H9 (cell line): Measurements from ENCODE around the gene PCF11. TPM values are rescaled to one million over a fixed set of nuclear protein-coding genes. Genes with fewer than 3 reads are reported as not detected.

Experiments
- DNase-seq: peaks from one replicate; pipeline ENCODE4 v3.0.0-alpha.2; 2017
- H2AFZ ChIP-seq: one replicate; pipeline ENCODE4 v1.6.1; 2013; ENCODE audit warnings: mild to moderate bottlenecking, low read length, control low read depth, moderate library complexity
- H2AK5ac ChIP-seq: 2 replicates; pipeline ENCODE4 v1.6.1; 2013; ENCODE audit warnings: low read length, control low read depth, mixed read lengths; ENCODE audit not compliant: insufficient read length
- H2BK120ac ChIP-seq: one replicate; pipeline ENCODE4 v1.6.1; 2013; ENCODE audit warnings: low read depth, mild to moderate bottlenecking, low read length, control low read depth, inconsistent platforms; ENCODE audit not compliant: poor library complexity, severe bottlenecking
- H2BK12ac ChIP-seq: 2 replicates; pipeline ENCODE4 v1.6.1; 2013; ENCODE audit warnings: low read length, control low read depth, mixed read lengths, low read depth; ENCODE audit not compliant: insufficient read length
- H2BK15ac ChIP-seq: 2 replicates; pipeline ENCODE4 v1.6.1; 2013; ENCODE audit warnings: low read depth, low read length, control low read depth
- H2BK20ac ChIP-seq: one replicate; pipeline ENCODE4 v1.6.1; 2013; ENCODE audit warnings: low read depth, mild to moderate bottlenecking, low read length, control low read depth, inconsistent platforms; ENCODE audit not compliant: poor library complexity, severe bottlenecking
- H2BK5ac ChIP-seq: 2 replicates; pipeline ENCODE4 v1.6.1; 2013; ENCODE audit warnings: low read length, control low read depth, mixed read lengths; ENCODE audit not compliant: insufficient read length
- H3K14ac ChIP-seq: 2 replicates; pipeline ENCODE4 v1.6.1; 2013; ENCODE audit warnings: low read length, control low read depth; ENCODE audit not compliant: insufficient read depth
- H3K18ac ChIP-seq: 2 replicates; pipeline ENCODE4 v1.6.1; 2013; ENCODE audit warnings: low read depth, mild to moderate bottlenecking, mixed read lengths, low read length, control low read depth; ENCODE audit not compliant: insufficient read length
- H3K23ac ChIP-seq: 2 replicates; pipeline ENCODE4 v1.6.1; 2013; ENCODE audit warnings: low read length, control low read depth, mixed read lengths, low read depth; ENCODE audit not compliant: insufficient read length
- H3K23me2 ChIP-seq: 2 replicates; pipeline ENCODE4 v1.6.1; 2013; ENCODE audit warnings: low read depth, mild to moderate bottlenecking, mixed read lengths, low read length, control low read depth; ENCODE audit not compliant: insufficient read length, poor library complexity, severe bottlenecking
- H3K27ac ChIP-seq: 2 replicates; pipeline ENCODE4 v1.5.1; 2013; ENCODE audit warnings: low read length, control low read depth, mixed read lengths, low read depth; ENCODE audit not compliant: insufficient read length
- H3K27me3 ChIP-seq: 2 replicates; pipeline ENCODE4 v1.6.1; 2013; ENCODE audit warnings: low read length, control low read depth, inconsistent platforms; ENCODE audit not compliant: insufficient read depth
- H3K4ac ChIP-seq: 2 replicates; pipeline ENCODE4 v1.6.1; 2013; ENCODE audit warnings: low read depth, mild to moderate bottlenecking, control low read depth, inconsistent platforms, low read length, moderate library complexity
- H3K4me1 ChIP-seq: 2 replicates; pipeline ENCODE4 v1.6.1; 2013; ENCODE audit warnings: low read length, control low read depth, inconsistent platforms; ENCODE audit not compliant: insufficient read depth
- H3K4me2 ChIP-seq: 2 replicates; pipeline ENCODE4 v1.6.1; 2013; ENCODE audit warnings: low read length, control low read depth, mixed read lengths; ENCODE audit not compliant: insufficient read length, insufficient read depth
- H3K56ac ChIP-seq: 2 replicates; pipeline ENCODE4 v1.6.1; 2013; ENCODE audit warnings: low read depth, mild to moderate bottlenecking, mixed read lengths, low read length, control low read depth; ENCODE audit not compliant: insufficient read length
- H3K79me1 ChIP-seq: 2 replicates; pipeline ENCODE4 v1.6.1; 2013; ENCODE audit warnings: low read depth, mild to moderate bottlenecking, moderate library complexity, low read length, control low read depth, inconsistent platforms; ENCODE audit not compliant: insufficient read depth, poor library complexity, severe bottlenecking
- H3K79me2 ChIP-seq: 2 replicates; pipeline ENCODE4 v1.6.1; 2013; ENCODE audit warnings: low read length, control low read depth, inconsistent platforms; ENCODE audit not compliant: insufficient read depth
- H3K9ac ChIP-seq: 2 replicates; pipeline ENCODE4 v1.6.1; 2013; ENCODE audit warnings: low read length, control low read depth, mixed read lengths; ENCODE audit not compliant: insufficient read length; ENCODE audit errors: extremely low read depth
- H3K9me3 ChIP-seq: one replicate; pipeline ENCODE4 v1.6.1; 2013; ENCODE audit warnings: low read depth, low read length, inconsistent platforms; ENCODE audit not compliant: control insufficient read depth
- H3T11ph ChIP-seq: one replicate; pipeline ENCODE4 v1.6.1; 2013; ENCODE audit warnings: mild to moderate bottlenecking, low read length, control low read depth, inconsistent platforms
- H4K20me1 ChIP-seq: one replicate; pipeline ENCODE4 v1.6.1; 2013; ENCODE audit not compliant: control insufficient read depth, insufficient read length, insufficient read depth
- H4K5ac ChIP-seq: 2 replicates; pipeline ENCODE4 v1.6.1; 2013; ENCODE audit warnings: low read depth, mild to moderate bottlenecking, mixed read lengths, low read length, control low read depth; ENCODE audit not compliant: insufficient read length
- H4K8ac ChIP-seq: replicated peaks from 2 replicates; pipeline ENCODE4 v1.6.1; 2013; ENCODE audit warnings: low read length, control low read depth, mixed read lengths, low read depth; ENCODE audit not compliant: insufficient read length
- H4K91ac ChIP-seq: 2 replicates; pipeline ENCODE4 v1.6.1; 2013; ENCODE audit warnings: low read depth, mild to moderate bottlenecking, moderate library complexity, mixed read lengths, low read length, control low read depth; ENCODE audit not compliant: insufficient read length
- H3K27ac Mint-ChIP-seq, 3 experiments: 2 replicates in 2 of 3; 3 replicates in 1 of 3; pipeline ENCODE4 v1.8.0; 2020 to 2021; ENCODE audit warnings: mixed read lengths in 3 of 3, mild to moderate bottlenecking in 1 of 3, moderate library complexity in 1 of 3
- H3K27me3 Mint-ChIP-seq: 2 replicates; pipeline ENCODE4 v1.8.0; 2021; ENCODE audit warnings: low read depth, mild to moderate bottlenecking, moderate library complexity, mixed read lengths
- H3K36me3 Mint-ChIP-seq, 3 experiments: 2 replicates in 2 of 3; 3 replicates in 1 of 3; pipeline ENCODE4 v1.8.0; 2020 to 2021; ENCODE audit warnings: low read depth in 3 of 3, mixed read lengths in 3 of 3; ENCODE audit not compliant: insufficient read depth in 1 of 3
- H3K4me1 Mint-ChIP-seq, 2 experiments: 2 replicates each; pipeline ENCODE4 v1.8.0; 2020; ENCODE audit warnings: mixed read lengths in 2 of 2
- H3K4me3 Mint-ChIP-seq, 2 experiments: 2 replicates in 1 of 2; 3 replicates in 1 of 2; pipeline ENCODE4 v1.8.0; 2020 to 2021; ENCODE audit warnings: mild to moderate bottlenecking in 2 of 2, mixed read lengths in 2 of 2, moderate library complexity in 1 of 2
- H3K9me3 Mint-ChIP-seq, 2 experiments: 2 replicates in 1 of 2; 3 replicates in 1 of 2; pipeline ENCODE4 v1.8.0; 2020; ENCODE audit warnings: mild to moderate bottlenecking in 2 of 2, mixed read lengths in 2 of 2, moderate library complexity in 1 of 2
- WGBS: extraction: QIAGEN DNeasy Blood & Tissue Kit; methylation state at CpG from one replicate; pipeline ENCODE4 v1.1.7; 2013; ENCODE audit warnings: missing lambda C conversion rate, low lambda C conversion rate, mixed read lengths; ENCODE audit not compliant: insufficient read length; ENCODE audit errors: extremely low coverage; 5-methylcytosine and 5-hydroxymethylcytosine counted together
- total RNA-seq: library from RNA; stranded (reverse); gene quantifications from 2 replicates; pipeline ENCODE4 v1.2.1, GENCODE V29; 2021
- TF ChIP-seq, protein P1 (sequence below): fragments of 200-600 bp; sonication (generic); conservative IDR thresholded peaks from 3 replicates; pipeline ENCODE4 v1.8.0; 2021; ENCODE audit warnings: antibody characterized with exemption, mild to moderate bottlenecking

PCF11 gene
- total RNA-seq, 1 experiment from 2014 or later = 50.9 TPM

DNA sequence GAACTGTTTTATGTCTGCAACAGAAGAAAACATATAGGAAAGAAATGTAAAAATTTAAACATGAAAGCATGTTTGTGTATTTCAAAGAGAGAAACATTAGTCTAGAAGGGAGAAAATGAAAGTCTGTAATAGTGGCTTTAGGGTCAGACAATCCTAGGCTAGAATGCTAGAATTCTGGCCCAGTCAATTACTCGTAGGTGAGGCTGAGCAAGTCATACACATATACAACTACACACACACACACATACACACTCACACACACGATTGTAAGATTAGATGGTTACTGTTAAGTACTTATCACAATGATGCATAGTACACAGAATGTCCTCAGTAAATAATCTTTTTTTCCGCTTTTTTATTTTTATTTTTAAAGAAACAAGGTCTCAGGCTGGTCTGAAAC, 37.7 kb upstream of the PCF11 start:
- Histone ChIP-seq H3K4me1 (no peaks in the 10 kb centered on the region), H2BK120ac (no peak overlapping the region), H3K4ac (no peak overlapping the region), H4K20me1 (no peaks in the 10 kb centered on the region), H4K8ac (no peak overlapping the region), H2BK15ac (no peak overlapping the region), H3K9ac (no peak overlapping the region), H2BK5ac (no peak overlapping the region), H3K27me3 (no peaks in the 10 kb centered on the region), H3K23me2 (no peaks in the 10 kb centered on the region), H3T11ph (no peak overlapping the region), H3K56ac (no peak overlapping the region), H2AK5ac (no peak overlapping the region), H4K5ac (no peak overlapping the region), H2AFZ (no peak overlapping the region), H3K23ac (no peak overlapping the region), H3K18ac (no peak overlapping the region), H3K14ac (no peak overlapping the region), H3K9me3 (no peaks in the 10 kb centered on the region), H2BK20ac (no peak overlapping the region), H3K4me2 (no peak overlapping the region), H3K79me1 (no peaks in the 10 kb centered on the region), H3K79me2 (no peaks in the 10 kb centered on the region), H4K91ac (no peak overlapping the region), H3K27ac (no peak overlapping the region), H2BK12ac (no peak overlapping the region)
- TF ChIP-seq, protein P1, sequence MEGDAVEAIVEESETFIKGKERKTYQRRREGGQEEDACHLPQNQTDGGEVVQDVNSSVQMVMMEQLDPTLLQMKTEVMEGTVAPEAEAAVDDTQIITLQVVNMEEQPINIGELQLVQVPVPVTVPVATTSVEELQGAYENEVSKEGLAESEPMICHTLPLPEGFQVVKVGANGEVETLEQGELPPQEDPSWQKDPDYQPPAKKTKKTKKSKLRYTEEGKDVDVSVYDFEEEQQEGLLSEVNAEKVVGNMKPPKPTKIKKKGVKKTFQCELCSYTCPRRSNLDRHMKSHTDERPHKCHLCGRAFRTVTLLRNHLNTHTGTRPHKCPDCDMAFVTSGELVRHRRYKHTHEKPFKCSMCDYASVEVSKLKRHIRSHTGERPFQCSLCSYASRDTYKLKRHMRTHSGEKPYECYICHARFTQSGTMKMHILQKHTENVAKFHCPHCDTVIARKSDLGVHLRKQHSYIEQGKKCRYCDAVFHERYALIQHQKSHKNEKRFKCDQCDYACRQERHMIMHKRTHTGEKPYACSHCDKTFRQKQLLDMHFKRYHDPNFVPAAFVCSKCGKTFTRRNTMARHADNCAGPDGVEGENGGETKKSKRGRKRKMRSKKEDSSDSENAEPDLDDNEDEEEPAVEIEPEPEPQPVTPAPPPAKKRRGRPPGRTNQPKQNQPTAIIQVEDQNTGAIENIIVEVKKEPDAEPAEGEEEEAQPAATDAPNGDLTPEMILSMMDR = no peak
- no peaks in the 10 kb centered on the region; the same call in 1 of the 2 replicates for H3K27me3 Mint-ChIP-seq
- H3K27ac Mint-ChIP-seq = no peak overlapping the region
- no peaks in the 10 kb centered on the region for H3K9me3 Mint-ChIP-seq
- H3K4me3 Mint-ChIP-seq = no peak overlapping the region
- WGBS = no CpG with 5 or more reads among the region's 3 CpGs
- peaks cover 5 to 6% of the 10 kb centered on the region in 2 experiments; a peak in 2 of 4 replicates for H3K4me1 Mint-ChIP-seq
- no peak for DNase-seq
- no peaks in the 10 kb centered on the region for H3K36me3 Mint-ChIP-seq
